Memory B cell (primary cell): Measurements from ENCODE around the gene CHKA.
"Not testable (repeated sequence)": the region's sequence is repeated elsewhere in the genome, so short reads cannot be mapped to it uniquely, and the experiment has no call there.

Experiments used
- ATAC-seq: fragments of 150-1000 bp; cut with Tn5 transposase; 2 replicates; pipeline ENCODE4 v1.10.0; 2021; ENCODE audit warnings: low read depth, mild to moderate bottlenecking, moderate library complexity
- DNase-seq, 2 donors: peaks; one replicate each; pipeline ENCODE4 v3.0.0; 2022; ENCODE audit warnings: low spot score in 2 of 2
- H3K27ac Mint-ChIP-seq: one replicate; pipeline ENCODE4 v1.8.0; 2022; ENCODE audit warnings: mild to moderate bottlenecking, moderate library complexity, mixed read lengths
- H3K27me3 Mint-ChIP-seq: one replicate; pipeline ENCODE4 v1.8.0; 2022; ENCODE audit warnings: mixed read lengths
- H3K36me3 Mint-ChIP-seq: one replicate; pipeline ENCODE4 v1.8.0; 2022; ENCODE audit warnings: mild to moderate bottlenecking, mixed read lengths
- H3K4me1 Mint-ChIP-seq: one replicate; pipeline ENCODE4 v1.8.0; 2022; ENCODE audit warnings: mixed read lengths
- H3K4me3 Mint-ChIP-seq: one replicate; pipeline ENCODE4 v1.8.0; 2022; ENCODE audit warnings: mild to moderate bottlenecking, moderate library complexity, mixed read lengths
- H3K9me3 Mint-ChIP-seq: one replicate; pipeline ENCODE4 v1.8.0; 2022; ENCODE audit warnings: mixed read lengths

The CHKA gene

GRCh38 chr11:68116126-68116525 lies 5.1 kb downstream of the CHKA start:
- Mint-ChIP-seq H3K27ac (no peak overlapping the region), H3K27me3 (no peaks in the 10 kb centered on the region), H3K9me3 (no peaks in the 10 kb centered on the region), H3K36me3 (no peaks in the 10 kb centered on the region), H3K4me3 (no peak overlapping the region), H3K4me1 (peaks cover 19% of the 10 kb centered on the region)
- DNase-seq: no peak
- ATAC-seq: no peak

GRCh38 chr11:68115285-68115684 lies 5.9 kb downstream of the CHKA start:
- no peak overlapping the region for H3K4me3 Mint-ChIP-seq
- ATAC-seq: no peak
- H3K27ac Mint-ChIP-seq: no peak overlapping the region
- no peaks in the 10 kb centered on the region for H3K9me3 Mint-ChIP-seq
- peaks cover 18% of the 10 kb centered on the region for H3K4me1 Mint-ChIP-seq
- no peak for DNase-seq
- no peaks in the 10 kb centered on the region for H3K36me3 Mint-ChIP-seq
- no peaks in the 10 kb centered on the region for H3K27me3 Mint-ChIP-seq

- H3K27ac Mint-ChIP-seq: no peak overlapping the region
- DNase-seq (no peak), ATAC-seq (no peak)
- H3K9me3 Mint-ChIP-seq: no peaks in the 10 kb centered on the region
- H3K4me3 Mint-ChIP-seq: no peak overlapping the region
- H3K4me1 Mint-ChIP-seq: peaks cover 14% of the 10 kb centered on the region
- no peaks in the 10 kb centered on the region for H3K27me3 Mint-ChIP-seq
- no peaks in the 10 kb centered on the region for H3K36me3 Mint-ChIP-seq
Measured at GRCh38 chr11:68113986-68114385, 7.2 kb downstream of the CHKA start.

DNA sequence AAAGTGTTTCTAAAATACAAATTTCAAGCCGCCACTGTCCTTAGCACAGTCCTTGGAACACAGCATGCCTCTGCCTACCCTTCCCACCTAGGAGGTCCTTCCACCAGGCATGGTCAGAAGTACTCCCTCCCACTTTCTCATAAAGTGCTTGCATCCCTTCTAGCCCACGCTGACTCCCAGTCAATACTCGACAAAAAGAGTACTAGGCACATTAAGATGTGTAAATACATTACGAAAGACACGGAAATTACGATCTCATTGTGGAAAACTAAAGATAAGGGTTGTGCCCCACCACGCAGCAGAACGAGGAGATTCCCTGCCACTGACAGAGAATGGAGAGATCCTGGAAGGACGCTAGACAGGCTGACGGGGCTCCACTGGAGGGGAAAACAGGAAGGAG lies 13.5 kb downstream of the CHKA start:
- H3K27me3 Mint-ChIP-seq: no peaks in the 10 kb centered on the region
- H3K36me3 Mint-ChIP-seq: peaks cover 2% of the 10 kb centered on the region
- no peak overlapping the region for H3K4me3 Mint-ChIP-seq
- DNase-seq (no peak), ATAC-seq (no peak)
- H3K4me1 Mint-ChIP-seq: peaks cover 12% of the 10 kb centered on the region
- no peak overlapping the region for H3K27ac Mint-ChIP-seq
- H3K9me3 Mint-ChIP-seq: no peaks in the 10 kb centered on the region

GRCh38 chr11:68106165-68106940 lies 14.8 kb downstream of the CHKA start:
- no peak for ATAC-seq
- Mint-ChIP-seq H3K4me1 (peaks cover 12% of the 10 kb centered on the region), H3K36me3 (peaks cover 4% of the 10 kb centered on the region), H3K27me3 (no peaks in the 10 kb centered on the region), H3K9me3 (no peaks in the 10 kb centered on the region), H3K27ac (no peak overlapping the region), H3K4me3 (no peak overlapping the region)
- DNase-seq: no peak

- peaks cover 6% of the 10 kb centered on the region for H3K36me3 Mint-ChIP-seq
- peaks cover 15% of the 10 kb centered on the region for H3K4me1 Mint-ChIP-seq
- H3K27ac Mint-ChIP-seq: peak overlapping the region; percentile 65
- peak; percentile 69 for ATAC-seq
- H3K4me3 Mint-ChIP-seq: peak overlapping the region; percentile 39
- no peak for DNase-seq
- H3K9me3 Mint-ChIP-seq: no peaks in the 10 kb centered on the region
- no peaks in the 10 kb centered on the region for H3K27me3 Mint-ChIP-seq
Measured at GRCh38 chr11:68099474-68100405, 21.4 kb downstream of the CHKA start.

- Mint-ChIP-seq H3K27ac (peak overlapping the region; percentile 65), H3K27me3 (no peaks in the 10 kb centered on the region), H3K36me3 (peaks cover 6% of the 10 kb centered on the region), H3K4me1 (peaks cover 15% of the 10 kb centered on the region), H3K9me3 (no peaks in the 10 kb centered on the region), H3K4me3 (peak overlapping the region; percentile 39)
- DNase-seq (no peak), ATAC-seq (no peak)
Measured at GRCh38 chr11:68099057-68099456, 22.1 kb downstream of the CHKA start.

- no peaks in the 10 kb centered on the region for H3K9me3 Mint-ChIP-seq
- H3K4me3 Mint-ChIP-seq: no peak overlapping the region
- no peaks in the 10 kb centered on the region for H3K27me3 Mint-ChIP-seq
- no peak for DNase-seq
- H3K36me3 Mint-ChIP-seq: peaks cover 2% of the 10 kb centered on the region
- peaks cover 13% of the 10 kb centered on the region for H3K4me1 Mint-ChIP-seq
- H3K27ac Mint-ChIP-seq: no peak overlapping the region
- ATAC-seq: no peak
Measured at GRCh38 chr11:68096962-68097361, 24.2 kb downstream of the CHKA start.

DNA sequence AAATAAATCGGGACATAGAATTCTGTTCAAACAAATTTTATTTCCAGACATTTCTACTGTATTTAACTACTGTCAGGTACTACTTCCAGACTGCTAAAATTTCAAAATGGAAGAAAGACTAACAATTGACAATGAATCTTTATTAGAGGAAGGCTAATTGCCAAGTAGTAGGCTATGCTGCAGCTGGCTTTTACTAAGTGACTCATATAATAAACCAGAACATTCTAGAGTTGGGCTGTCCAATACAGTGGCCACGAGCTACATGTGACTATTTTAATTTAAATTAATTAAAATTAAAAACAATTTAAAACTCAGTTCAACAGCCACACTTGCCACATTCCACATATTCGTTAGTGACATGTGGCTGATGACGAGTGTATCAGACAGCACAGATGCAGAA lies 27.6 kb downstream of the CHKA start:
- no peak for ATAC-seq
- H3K9me3 Mint-ChIP-seq: no peaks in the 10 kb centered on the region
- H3K27me3 Mint-ChIP-seq: no peaks in the 10 kb centered on the region
- H3K4me1 Mint-ChIP-seq: peaks cover 7% of the 10 kb centered on the region
- H3K36me3 Mint-ChIP-seq: peaks cover 2% of the 10 kb centered on the region
- H3K4me3 Mint-ChIP-seq: no peak overlapping the region
- no peak overlapping the region for H3K27ac Mint-ChIP-seq
- no peak for DNase-seq

GRCh38 chr11:68092946-68093345 lies 28.2 kb downstream of the CHKA start:
- H3K4me1 Mint-ChIP-seq, ATAC-seq, H3K27me3 Mint-ChIP-seq, H3K9me3 Mint-ChIP-seq, H3K27ac Mint-ChIP-seq, H3K4me3 Mint-ChIP-seq, DNase-seq, H3K36me3 Mint-ChIP-seq: not testable (repeated sequence)

- no peaks in the 10 kb centered on the region for H3K9me3 Mint-ChIP-seq
- no peaks in the 10 kb centered on the region for H3K36me3 Mint-ChIP-seq
- H3K4me3 Mint-ChIP-seq: no peak overlapping the region
- H3K4me1 Mint-ChIP-seq: peaks cover 4% of the 10 kb centered on the region
- no peaks in the 10 kb centered on the region for H3K27me3 Mint-ChIP-seq
- DNase-seq (no peak), ATAC-seq (no peak)
- no peak overlapping the region for H3K27ac Mint-ChIP-seq
Measured at GRCh38 chr11:68092411-68092810, 28.8 kb downstream of the CHKA start.

DNA sequence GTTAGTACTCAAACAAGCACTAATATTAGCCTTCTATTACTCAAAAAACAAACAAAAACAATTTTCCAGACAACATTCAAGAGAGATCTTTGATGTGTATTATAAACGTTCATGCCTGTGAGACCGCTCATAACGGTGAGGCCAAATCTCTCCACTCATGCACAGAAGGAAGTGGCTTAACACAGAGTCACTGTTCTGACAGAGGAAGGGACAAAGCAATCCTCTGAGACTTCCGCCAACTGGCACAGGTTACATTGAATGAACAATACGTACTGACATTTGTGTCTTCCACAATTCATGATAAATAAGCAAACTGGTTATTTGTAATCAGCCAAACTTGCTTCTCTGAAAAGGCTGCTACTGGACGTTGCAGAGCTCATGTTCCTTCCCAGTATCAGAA lies 30.5 kb downstream of the CHKA start:
- Mint-ChIP-seq H3K4me3 (no peak overlapping the region), H3K36me3 (no peaks in the 10 kb centered on the region), H3K27ac (no peak overlapping the region), H3K4me1 (peaks cover 4% of the 10 kb centered on the region), H3K9me3 (no peaks in the 10 kb centered on the region), H3K27me3 (no peaks in the 10 kb centered on the region)
- no peak for DNase-seq
- peak; percentile 63 for ATAC-seq

DNA sequence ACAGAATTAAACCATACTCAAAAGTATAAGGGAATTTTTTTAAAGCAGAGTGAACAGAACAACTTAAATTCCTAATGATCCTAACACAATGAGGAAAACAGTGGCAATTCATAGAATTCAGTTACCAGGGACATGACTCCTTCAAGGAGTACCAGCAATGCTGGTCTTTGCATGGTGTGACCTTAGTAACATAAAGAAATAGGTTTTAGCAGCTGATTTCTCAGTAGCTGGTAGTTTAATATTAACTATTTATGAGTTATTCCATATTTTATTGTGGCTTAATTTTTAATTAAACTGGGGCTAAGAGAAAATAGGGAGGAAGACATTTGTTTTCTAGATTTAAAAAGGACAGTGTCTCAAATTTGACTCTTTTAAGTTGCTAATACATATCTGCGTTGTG lies 30.9 kb downstream of the CHKA start:
- Mint-ChIP-seq H3K4me1 (peaks cover 4% of the 10 kb centered on the region), H3K4me3 (no peak overlapping the region), H3K27ac (no peak overlapping the region), H3K9me3 (no peaks in the 10 kb centered on the region), H3K27me3 (no peaks in the 10 kb centered on the region), H3K36me3 (no peaks in the 10 kb centered on the region)
- no peak for DNase-seq
- ATAC-seq: no peak

GRCh38 chr11:68089679-68090078 lies 31.5 kb downstream of the CHKA start:
- Mint-ChIP-seq H3K4me3 (no peak overlapping the region), H3K27me3 (no peaks in the 10 kb centered on the region), H3K36me3 (no peaks in the 10 kb centered on the region), H3K27ac (no peak overlapping the region), H3K4me1 (peaks cover 4% of the 10 kb centered on the region), H3K9me3 (no peaks in the 10 kb centered on the region)
- DNase-seq: no peak
- ATAC-seq: no peak
